Adrenal gland (tissue), 5 donors: Measurements from ENCODE around the gene KIR3DL3.
"Not testable (repeated sequence)": the region's sequence is repeated elsewhere in the genome, so short reads cannot be mapped to it uniquely, and the experiment has no call there.

ENCODE experiments used
- POLR2A ChIP-seq, 2 donors: fragments of 450-650 bp; IDR thresholded peaks; one replicate each; pipeline ENCODE4 v1.6.1; 2017; ENCODE audit warnings: antibody characterized with exemption in 2 of 2, mild to moderate bottlenecking in 2 of 2, moderate library complexity in 1 of 2
- TF ChIP-seq, protein P1 (sequence below), 6 experiments: fragments of 450-650 bp in 4 of 6; fragments of 200-600 bp in 2 of 6; sonication (generic) in 1 of 6; IDR thresholded peaks; 1 replicate in 5 of 6; 2 replicates in 1 of 6; pipeline versions ENCODE4 v1.5.1 to v1.8.0; 2016 to 2021; ENCODE audit warnings: antibody characterized with exemption in 6 of 6, mild to moderate bottlenecking in 2 of 6, moderate library complexity in 1 of 6
- donor health status: DM: no; HTN: no; CAD: no.

DNA sequence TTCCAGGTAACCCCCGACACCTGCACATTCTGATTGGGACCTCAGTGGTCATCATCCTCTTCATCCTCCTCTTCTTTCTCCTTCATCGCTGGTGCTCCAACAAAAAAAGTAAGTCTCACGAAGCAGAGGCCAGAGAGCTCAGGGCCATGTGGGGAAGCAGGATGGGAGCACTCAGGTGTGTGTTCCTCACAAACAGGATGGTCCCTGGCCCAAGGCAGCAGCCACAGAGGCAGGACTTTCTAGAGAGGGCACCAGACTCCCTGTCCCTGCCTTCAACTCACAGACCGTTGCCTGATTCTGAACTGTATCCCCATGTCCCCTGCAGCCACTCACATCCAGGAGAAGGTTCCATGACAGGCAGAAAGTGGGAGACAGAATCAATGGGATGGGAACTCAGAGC lies 58.7 kb downstream of the KIR3DL3 start:
- TF ChIP-seq POLR2A (IDR thresholded peaks at IDR 0.05) = not testable (repeated sequence)
- TF ChIP-seq, protein P1, sequence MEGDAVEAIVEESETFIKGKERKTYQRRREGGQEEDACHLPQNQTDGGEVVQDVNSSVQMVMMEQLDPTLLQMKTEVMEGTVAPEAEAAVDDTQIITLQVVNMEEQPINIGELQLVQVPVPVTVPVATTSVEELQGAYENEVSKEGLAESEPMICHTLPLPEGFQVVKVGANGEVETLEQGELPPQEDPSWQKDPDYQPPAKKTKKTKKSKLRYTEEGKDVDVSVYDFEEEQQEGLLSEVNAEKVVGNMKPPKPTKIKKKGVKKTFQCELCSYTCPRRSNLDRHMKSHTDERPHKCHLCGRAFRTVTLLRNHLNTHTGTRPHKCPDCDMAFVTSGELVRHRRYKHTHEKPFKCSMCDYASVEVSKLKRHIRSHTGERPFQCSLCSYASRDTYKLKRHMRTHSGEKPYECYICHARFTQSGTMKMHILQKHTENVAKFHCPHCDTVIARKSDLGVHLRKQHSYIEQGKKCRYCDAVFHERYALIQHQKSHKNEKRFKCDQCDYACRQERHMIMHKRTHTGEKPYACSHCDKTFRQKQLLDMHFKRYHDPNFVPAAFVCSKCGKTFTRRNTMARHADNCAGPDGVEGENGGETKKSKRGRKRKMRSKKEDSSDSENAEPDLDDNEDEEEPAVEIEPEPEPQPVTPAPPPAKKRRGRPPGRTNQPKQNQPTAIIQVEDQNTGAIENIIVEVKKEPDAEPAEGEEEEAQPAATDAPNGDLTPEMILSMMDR (IDR thresholded peaks at IDR 0.05) = not testable (repeated sequence)
